Stimulated activated effector memory CD8-positive, alpha-beta T cell treated with anti-CD3 and anti-CD28 coated beads, Interleukin-12 subunit alpha, Interleukin-12 subunit beta, amount 100 ng/mL, for 72 hours (primary cell): ENCODE data around the gene UBASH3A.
"Not testable (repeated sequence)": the region's sequence is repeated elsewhere in the genome, so short reads cannot be mapped to it uniquely, and the experiment has no call there.

Experiments
- ATAC-seq: fragments of 150-1000 bp; cut with Tn5 transposase; 2 replicates; pipeline ENCODE4 v1.10.0; 2021
- DNase-seq, 2 donors: peaks; one replicate each; pipeline ENCODE4 v3.0.0; 2021 to 2022; ENCODE audit warnings: low spot score in 2 of 2
- H3K27ac Mint-ChIP-seq: one replicate; pipeline ENCODE4 v1.8.0; 2022; ENCODE audit warnings: mild to moderate bottlenecking, mixed read lengths
- H3K36me3 Mint-ChIP-seq: one replicate; pipeline ENCODE4 v1.8.0; 2022; ENCODE audit warnings: mild to moderate bottlenecking, mixed read lengths
- H3K4me1 Mint-ChIP-seq: one replicate; pipeline ENCODE4 v1.8.0; 2022; ENCODE audit warnings: mixed read lengths
- H3K4me3 Mint-ChIP-seq: one replicate; pipeline ENCODE4 v1.8.0; 2022; ENCODE audit warnings: mild to moderate bottlenecking, mixed read lengths
- H3K9me3 Mint-ChIP-seq: one replicate; pipeline ENCODE4 v1.8.0; 2022; ENCODE audit warnings: mixed read lengths

UBASH3A gene

GRCh38 chr21:42461881-42462877 lies 58.5 kb downstream of the UBASH3A start:
- Mint-ChIP-seq H3K9me3 (no peaks in the 10 kb centered on the region), H3K4me1 (peaks cover 49% of the 10 kb centered on the region), H3K27ac (no peak overlapping the region), H3K36me3 (no peaks in the 10 kb centered on the region), H3K4me3 (no peak overlapping the region)
- ATAC-seq (no peak), DNase-seq (no peak)

GRCh38 chr21:42463861-42464515 lies 60.3 kb downstream of the UBASH3A start:
- peak; percentile 49 to 81 for DNase-seq
- peak; percentile 92 for ATAC-seq
- Mint-ChIP-seq H3K36me3 (no peaks in the 10 kb centered on the region), H3K27ac (peak overlapping the region; percentile 95), H3K4me1 (peaks cover 53% of the 10 kb centered on the region), H3K4me3 (peak overlapping the region; percentile 64), H3K9me3 (no peaks in the 10 kb centered on the region)

- H3K36me3 Mint-ChIP-seq = no peaks in the 10 kb centered on the region
- DNase-seq (no peak), ATAC-seq (no peak)
- H3K4me1 Mint-ChIP-seq = peaks cover 52% of the 10 kb centered on the region
- no peaks in the 10 kb centered on the region for H3K9me3 Mint-ChIP-seq
- peak overlapping the region; percentile 64 for H3K4me3 Mint-ChIP-seq
- H3K27ac Mint-ChIP-seq = peak overlapping the region; percentile 46
Measured at GRCh38 chr21:42465008-42465802, 61.5 kb downstream of the UBASH3A start.

- Mint-ChIP-seq H3K4me1 (peaks cover 48% of the 10 kb centered on the region), H3K36me3 (no peaks in the 10 kb centered on the region), H3K9me3 (no peaks in the 10 kb centered on the region), H3K4me3 (no peak overlapping the region), H3K27ac (peak overlapping the region; percentile 46)
- DNase-seq (no peak), ATAC-seq (peak; percentile 5)
Measured at GRCh38 chr21:42465803-42466127, 62.1 kb downstream of the UBASH3A start.

GRCh38 chr21:42466700-42467099 lies 63.0 kb downstream of the UBASH3A start:
- Mint-ChIP-seq H3K4me1 (peaks cover 41% of the 10 kb centered on the region), H3K9me3 (no peaks in the 10 kb centered on the region), H3K27ac (no peak overlapping the region), H3K4me3 (no peak overlapping the region), H3K36me3 (no peaks in the 10 kb centered on the region)
- ATAC-seq (no peak), DNase-seq (no peak)

- peak; percentile 47 for ATAC-seq
- Mint-ChIP-seq H3K4me3 (no peak overlapping the region), H3K36me3 (no peaks in the 10 kb centered on the region), H3K9me3 (no peaks in the 10 kb centered on the region), H3K4me1 (peaks cover 41% of the 10 kb centered on the region), H3K27ac (no peak overlapping the region)
- no peak for DNase-seq
Measured at GRCh38 chr21:42467140-42467983, 63.7 kb downstream of the UBASH3A start.

- Mint-ChIP-seq H3K27ac (no peak overlapping the region), H3K4me1 (peaks cover 34% of the 10 kb centered on the region), H3K9me3 (no peaks in the 10 kb centered on the region), H3K4me3 (no peak overlapping the region), H3K36me3 (no peaks in the 10 kb centered on the region)
- no peak for DNase-seq
- ATAC-seq = no peak
Measured at GRCh38 chr21:42468491-42469131, 64.9 kb downstream of the UBASH3A start.

GRCh38 chr21:42469272-42469671 lies 65.6 kb downstream of the UBASH3A start:
- no peak overlapping the region for H3K27ac Mint-ChIP-seq
- H3K36me3 Mint-ChIP-seq = no peaks in the 10 kb centered on the region
- ATAC-seq (peak; percentile 34), DNase-seq (no peak)
- H3K9me3 Mint-ChIP-seq = no peaks in the 10 kb centered on the region
- H3K4me3 Mint-ChIP-seq = no peak overlapping the region
- peaks cover 31% of the 10 kb centered on the region for H3K4me1 Mint-ChIP-seq

- H3K4me1 Mint-ChIP-seq = peaks cover 30% of the 10 kb centered on the region
- ATAC-seq, H3K27ac Mint-ChIP-seq, H3K36me3 Mint-ChIP-seq, H3K4me3 Mint-ChIP-seq, H3K9me3 Mint-ChIP-seq, DNase-seq: not testable (repeated sequence)
Measured at GRCh38 chr21:42469726-42470125, 66.0 kb downstream of the UBASH3A start.

- Mint-ChIP-seq H3K36me3 (no peaks in the 10 kb centered on the region), H3K4me3 (no peak overlapping the region), H3K9me3 (no peaks in the 10 kb centered on the region), H3K4me1 (peaks cover 20% of the 10 kb centered on the region), H3K27ac (no peak overlapping the region)
- DNase-seq (no peak), ATAC-seq (no peak)
Measured at GRCh38 chr21:42471206-42471605, 67.5 kb downstream of the UBASH3A start.

- no peaks in the 10 kb centered on the region for H3K9me3 Mint-ChIP-seq
- no peak overlapping the region for H3K4me3 Mint-ChIP-seq
- H3K27ac Mint-ChIP-seq = no peak overlapping the region
- no peak for ATAC-seq
- peaks cover 17% of the 10 kb centered on the region for H3K4me1 Mint-ChIP-seq
- no peak for DNase-seq
- H3K36me3 Mint-ChIP-seq = no peaks in the 10 kb centered on the region
Measured at GRCh38 chr21:42471716-42472330, 68.1 kb downstream of the UBASH3A start.

- Mint-ChIP-seq H3K9me3 (no peaks in the 10 kb centered on the region), H3K36me3 (no peaks in the 10 kb centered on the region), H3K4me3 (no peak overlapping the region), H3K27ac (no peak overlapping the region), H3K4me1 (peaks cover 10% of the 10 kb centered on the region)
- DNase-seq (no peak), ATAC-seq (no peak)
Measured at GRCh38 chr21:42472521-42472920, 68.8 kb downstream of the UBASH3A start.

GRCh38 chr21:42473498-42474042 lies 69.9 kb downstream of the UBASH3A start:
- Mint-ChIP-seq H3K4me3 (no peak overlapping the region), H3K27ac (peak overlapping the region; percentile 64), H3K36me3 (no peaks in the 10 kb centered on the region), H3K4me1 (peaks cover 8% of the 10 kb centered on the region), H3K9me3 (no peaks in the 10 kb centered on the region)
- ATAC-seq = no peak
- DNase-seq = no peak
